Mesenchymal stem cell (in vitro differentiated cells and primary cell): ENCODE measurements around the gene GNG2.

Source experiments
- DNase-seq: peaks from one replicate; pipeline ENCODE4 v3.0.0-alpha.2; 2013
- H2AFZ ChIP-seq: one replicate; pipeline ENCODE4 v1.6.1; 2013; ENCODE audit warnings: low read depth, mild to moderate bottlenecking, control low read depth, inconsistent platforms, low read length, moderate library complexity
- H2AK5ac ChIP-seq: 2 replicates; pipeline ENCODE4 v1.6.1; 2013; ENCODE audit warnings: low read length, moderate library complexity, mild to moderate bottlenecking, inconsistent platforms; ENCODE audit not compliant: severe bottlenecking
- H2BK120ac ChIP-seq: one replicate; pipeline ENCODE4 v1.6.1; 2013; ENCODE audit warnings: low read depth, mild to moderate bottlenecking, inconsistent platforms, low read length, moderate library complexity
- H2BK12ac ChIP-seq, 2 experiments: one replicate each; pipeline ENCODE4 v1.6.1; 2013; ENCODE audit warnings: inconsistent platforms in 2 of 2, low read length in 2 of 2, mild to moderate bottlenecking in 2 of 2, moderate library complexity in 2 of 2, control low read depth in 1 of 2
- H2BK15ac ChIP-seq: one replicate; pipeline ENCODE4 v1.6.1; 2013; ENCODE audit warnings: mild to moderate bottlenecking, low read depth, inconsistent platforms; ENCODE audit not compliant: poor library complexity, severe bottlenecking
- H2BK5ac ChIP-seq: 2 replicates; pipeline ENCODE4 v1.6.1; 2013; ENCODE audit warnings: low read depth, mild to moderate bottlenecking, low read length, control low read depth, inconsistent platforms; ENCODE audit not compliant: poor library complexity, severe bottlenecking
- H3K14ac ChIP-seq, 2 experiments: one replicate each; pipeline ENCODE4 v1.6.1; 2013; ENCODE audit warnings: inconsistent platforms in 2 of 2, low read length in 2 of 2, control low read depth in 1 of 2, mild to moderate bottlenecking in 1 of 2, moderate library complexity in 1 of 2
- H3K18ac ChIP-seq, 2 experiments: one replicate each; pipeline ENCODE4 v1.6.1; 2013; ENCODE audit warnings: inconsistent platforms in 2 of 2, low read length in 2 of 2, control low read depth in 1 of 2, low read depth in 1 of 2, mild to moderate bottlenecking in 1 of 2
- H3K23ac ChIP-seq, 2 experiments: one replicate each; pipeline ENCODE4 v1.6.1; 2013; ENCODE audit warnings: inconsistent platforms in 2 of 2, low read length in 2 of 2, mild to moderate bottlenecking in 2 of 2, moderate library complexity in 2 of 2, control low read depth in 1 of 2
- H3K27ac ChIP-seq: 2 replicates; pipeline ENCODE4 v1.5.1; 2013; ENCODE audit warnings: mild to moderate bottlenecking, moderate library complexity, low read length, control low read depth, inconsistent platforms; ENCODE audit not compliant: poor library complexity, severe bottlenecking
- H3K27me3 ChIP-seq, 2 experiments: 2 replicates each; pipeline versions ENCODE4 v1.6.1 to v1.7.0; 2013; ENCODE audit warnings: low read length in 2 of 2, mild to moderate bottlenecking in 2 of 2, moderate library complexity in 2 of 2, control low read depth in 1 of 2, inconsistent platforms in 1 of 2; ENCODE audit not compliant: control insufficient read depth in 1 of 2, insufficient read depth in 1 of 2
- H3K36me3 ChIP-seq, 2 experiments: 2 replicates each; pipeline versions ENCODE4 v1.6.1 to v1.7.0; 2013; ENCODE audit warnings: low read length in 2 of 2, control low read depth in 1 of 2, inconsistent platforms in 1 of 2, low read depth in 1 of 2, mild to moderate bottlenecking in 1 of 2; ENCODE audit not compliant: insufficient read depth in 2 of 2, control insufficient read depth in 1 of 2
- H3K4ac ChIP-seq, 2 experiments: one replicate each; pipeline ENCODE4 v1.6.1; 2013; ENCODE audit warnings: inconsistent platforms in 2 of 2, low read length in 2 of 2, mild to moderate bottlenecking in 2 of 2, moderate library complexity in 2 of 2, control low read depth in 1 of 2, low read depth in 1 of 2
- H3K4me1 ChIP-seq: 2 replicates; pipeline ENCODE4 v1.6.1; 2013; ENCODE audit warnings: low read depth, low read length, control low read depth; ENCODE audit not compliant: control insufficient read depth, insufficient read depth
- H3K4me2 ChIP-seq: 2 replicates; pipeline ENCODE4 v1.6.1; 2013; ENCODE audit warnings: low read length, mild to moderate bottlenecking, inconsistent platforms; ENCODE audit not compliant: poor library complexity, severe bottlenecking
- H3K4me3 ChIP-seq, 2 experiments: 2 replicates each; pipeline versions ENCODE4 v1.5.1 to v1.7.0; 2013; ENCODE audit warnings: low read length in 2 of 2, mild to moderate bottlenecking in 2 of 2, control low read depth in 1 of 2, low read depth in 1 of 2; ENCODE audit not compliant: insufficient read depth in 1 of 2
- H3K79me1 ChIP-seq: replicated peaks from 2 replicates; pipeline ENCODE4 v1.6.1; 2013; ENCODE audit warnings: mild to moderate bottlenecking, control low read depth, low read length, inconsistent platforms; ENCODE audit not compliant: poor library complexity, severe bottlenecking
- H3K9ac ChIP-seq: 2 replicates; pipeline ENCODE4 v1.7.0; 2013; ENCODE audit warnings: mild to moderate bottlenecking, low read length, moderate library complexity
- H3K9me3 ChIP-seq: 2 replicates; pipeline ENCODE4 v1.7.0; 2013; ENCODE audit warnings: mild to moderate bottlenecking, low read length; ENCODE audit not compliant: control insufficient read depth
- H4K8ac ChIP-seq: one replicate; pipeline ENCODE4 v1.6.1; 2013; ENCODE audit warnings: inconsistent platforms, mild to moderate bottlenecking, low read length, moderate library complexity
- H4K91ac ChIP-seq: one replicate; pipeline ENCODE4 v1.6.1; 2013; ENCODE audit warnings: mild to moderate bottlenecking, low read length, inconsistent platforms
- WGBS: methylation state at CpG from one replicate; pipeline ENCODE4 v1.1.7; 2013; ENCODE audit warnings: mixed read lengths; 5-methylcytosine and 5-hydroxymethylcytosine counted together

GNG2 gene

GRCh38 chr14:51818748-51819380 lies 41.5 kb upstream of the GNG2 start:
- no peak overlapping the region for H3K18ac ChIP-seq
- no peak overlapping the region for H3K9ac ChIP-seq
- H4K91ac ChIP-seq = no peak overlapping the region
- no peak overlapping the region for H2BK15ac ChIP-seq
- H3K79me1 ChIP-seq = no peaks in the 10 kb centered on the region
- no peak overlapping the region for H3K14ac ChIP-seq
- no peak overlapping the region for H2BK120ac ChIP-seq
- no peaks in the 10 kb centered on the region for H3K4me1 ChIP-seq
- no peaks in the 10 kb centered on the region for H3K9me3 ChIP-seq
- no peak overlapping the region for H4K8ac ChIP-seq
- no peak overlapping the region for H3K4ac ChIP-seq
- no peak overlapping the region for H2AK5ac ChIP-seq
- DNase-seq = no peak
- no peak overlapping the region for H2BK12ac ChIP-seq
- H3K4me3 ChIP-seq = no peak overlapping the region
- peaks cover 0 to 3% of the 10 kb centered on the region in 2 experiments for H3K27me3 ChIP-seq
- WGBS = 89% methylated on average over 9 of the region's 9 CpGs
- H2AFZ ChIP-seq = no peak overlapping the region
- H2BK5ac ChIP-seq = no peak overlapping the region
- no peak overlapping the region for H3K27ac ChIP-seq
- H3K23ac ChIP-seq = no peak overlapping the region
- no peaks in the 10 kb centered on the region for H3K36me3 ChIP-seq
- no peak overlapping the region for H3K4me2 ChIP-seq

- H2BK15ac ChIP-seq = no peak overlapping the region
- H4K91ac ChIP-seq = no peak overlapping the region
- H3K9ac ChIP-seq = no peak overlapping the region
These were observed 38.6 kb upstream of the GNG2 start for GRCh38 chr14:51821822-51822221.

GRCh38 chr14:51822499-51822898 lies 37.9 kb upstream of the GNG2 start:
- H3K18ac ChIP-seq = no peak overlapping the region
- H2BK12ac ChIP-seq = no peak overlapping the region
- H4K91ac ChIP-seq = no peak overlapping the region
- no peak overlapping the region for H2AK5ac ChIP-seq
- no peaks in the 10 kb centered on the region for H3K36me3 ChIP-seq
- H3K27ac ChIP-seq = no peak overlapping the region
- 53% methylated on average over 1 of the region's 2 CpGs for WGBS
- no peak overlapping the region for H2BK5ac ChIP-seq
- H2BK15ac ChIP-seq = no peak overlapping the region
- H3K27me3 ChIP-seq = no peaks in the 10 kb centered on the region
- no peak for DNase-seq
- H3K4me3 ChIP-seq = no peak overlapping the region
- H3K23ac ChIP-seq = no peak overlapping the region
- no peak overlapping the region for H3K4ac ChIP-seq
- no peaks in the 10 kb centered on the region for H3K9me3 ChIP-seq
- no peak overlapping the region for H2AFZ ChIP-seq
- H4K8ac ChIP-seq = no peak overlapping the region
- H3K4me1 ChIP-seq = no peaks in the 10 kb centered on the region
- H3K9ac ChIP-seq = no peak overlapping the region
- H3K79me1 ChIP-seq = no peaks in the 10 kb centered on the region
- H3K14ac ChIP-seq = no peak overlapping the region
- no peak overlapping the region for H2BK120ac ChIP-seq
- no peak overlapping the region for H3K4me2 ChIP-seq

More at GRCh38 chr14:51821822-51822221, 38.6 kb upstream of the GNG2 start:
- H3K27ac ChIP-seq = no peak overlapping the region
- no peak overlapping the region for H4K8ac ChIP-seq
- H2AK5ac ChIP-seq = no peak overlapping the region
- H3K9me3 ChIP-seq = no peaks in the 10 kb centered on the region
- no peak overlapping the region for H3K4me2 ChIP-seq
- H2AFZ ChIP-seq = no peak overlapping the region
- H2BK120ac ChIP-seq = no peak overlapping the region
- H2BK12ac ChIP-seq = no peak overlapping the region
- H3K14ac ChIP-seq = no peak overlapping the region
- H3K4me1 ChIP-seq = no peaks in the 10 kb centered on the region
- H3K27me3 ChIP-seq = no peaks in the 10 kb centered on the region
- H3K4me3 ChIP-seq = no peak overlapping the region
- H3K36me3 ChIP-seq = no peaks in the 10 kb centered on the region
- H3K4ac ChIP-seq = no peak overlapping the region
- DNase-seq = no peak
- H3K79me1 ChIP-seq = no peaks in the 10 kb centered on the region
- no peak overlapping the region for H3K18ac ChIP-seq
- H3K23ac ChIP-seq = no peak overlapping the region
- no peak overlapping the region for H2BK5ac ChIP-seq

- Histone ChIP-seq H3K4ac (no peak overlapping the region), H4K8ac (no peak overlapping the region)
These were observed 36.7 kb upstream of the GNG2 start for GRCh38 chr14:51823706-51824105.

More at GRCh38 chr14:51823706-51824105, 36.7 kb upstream of the GNG2 start:
- Histone ChIP-seq H3K36me3 (no peaks in the 10 kb centered on the region), H4K91ac (no peak overlapping the region), H3K4me2 (no peak overlapping the region), H2AFZ (no peak overlapping the region), H3K4me3 (no peak overlapping the region), H2BK15ac (no peak overlapping the region), H3K18ac (no peak overlapping the region), H3K27ac (no peak overlapping the region), H2BK5ac (no peak overlapping the region), H3K79me1 (no peaks in the 10 kb centered on the region), H2BK12ac (no peak overlapping the region), H2BK120ac (no peak overlapping the region), H3K9ac (no peak overlapping the region), H3K14ac (no peak overlapping the region), H2AK5ac (no peak overlapping the region), H3K23ac (no peak overlapping the region), H3K27me3 (no peaks in the 10 kb centered on the region), H3K4me1 (peaks cover 6% of the 10 kb centered on the region), H3K9me3 (no peaks in the 10 kb centered on the region)
- WGBS = 77% methylated on average over 5 of the region's 6 CpGs
- DNase-seq = no peak
